ENCODE data around the gene PIGX.
"Not testable (repeated sequence)": the region's sequence is repeated elsewhere in the genome, so short reads cannot be mapped to it uniquely, and the experiment has no call there.

The PIGX gene

GRCh38 chr3:196700801-196701200, 11.4 kb upstream of the PIGX start:
- no peak for DNase-seq

GRCh38 chr3:196706327-196706726, 5.8 kb upstream of the PIGX start:
- no peak for DNase-seq

DNA sequence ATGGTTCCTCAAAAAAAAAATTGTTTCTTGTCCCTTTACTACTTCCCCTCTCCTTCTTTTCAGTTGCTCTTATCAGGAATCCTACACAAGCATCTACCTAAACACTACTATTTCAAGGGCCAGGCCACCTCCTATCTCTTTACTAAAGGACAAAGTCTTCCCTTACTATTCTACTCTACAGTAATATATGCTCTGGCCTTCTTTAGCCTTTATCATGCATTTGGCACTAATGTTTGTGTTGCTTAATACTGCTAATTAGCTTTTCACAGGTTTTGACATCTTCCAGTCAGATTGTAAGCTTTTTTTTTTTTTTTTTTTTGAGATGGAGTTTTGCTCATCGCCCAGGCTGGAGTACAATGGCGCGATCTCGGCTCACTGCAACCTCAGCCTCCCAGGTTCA, 5.4 kb upstream of the PIGX start:
- no peak for DNase-seq

DNA sequence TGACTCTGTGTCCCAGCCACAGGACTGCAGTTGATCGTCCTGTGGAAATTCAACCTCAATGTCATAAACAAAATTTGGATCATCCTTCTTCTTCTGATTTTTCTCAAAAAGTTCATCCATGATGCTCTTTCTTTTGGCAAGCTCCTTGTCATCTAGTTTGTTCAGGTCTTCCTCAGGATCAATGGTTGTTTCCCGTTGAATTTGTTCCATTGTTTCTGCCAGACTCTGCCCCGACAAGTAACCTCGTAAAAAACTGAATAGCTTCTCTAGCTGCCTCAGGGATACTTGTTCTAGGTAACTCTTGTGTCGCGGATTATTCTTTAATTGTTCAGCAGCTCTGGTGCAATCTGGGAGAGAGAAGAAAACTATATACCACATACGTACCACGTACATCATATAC, 4.6 kb upstream of the PIGX start:
- DNase-seq: no peak

DNA sequence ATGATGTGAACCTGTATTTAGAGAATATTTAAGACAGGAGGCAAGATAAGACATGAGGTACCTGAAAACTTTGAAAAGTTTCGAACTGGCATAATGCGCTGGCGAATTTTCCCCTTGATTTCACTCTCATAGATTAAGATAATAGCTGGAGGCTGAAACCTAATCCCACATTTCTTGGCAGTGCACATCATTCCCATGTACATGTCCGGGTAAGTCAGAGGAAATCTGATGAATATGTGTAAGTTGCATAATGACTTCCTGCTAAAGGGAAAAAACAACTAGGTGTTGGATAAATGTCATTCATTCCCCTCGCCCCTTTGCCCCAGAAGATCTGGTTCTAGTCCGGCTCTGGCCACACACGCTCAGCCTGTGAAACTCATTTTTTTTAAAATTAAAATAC, 3.7 kb upstream of the PIGX start:
- no peak for DNase-seq

DNA sequence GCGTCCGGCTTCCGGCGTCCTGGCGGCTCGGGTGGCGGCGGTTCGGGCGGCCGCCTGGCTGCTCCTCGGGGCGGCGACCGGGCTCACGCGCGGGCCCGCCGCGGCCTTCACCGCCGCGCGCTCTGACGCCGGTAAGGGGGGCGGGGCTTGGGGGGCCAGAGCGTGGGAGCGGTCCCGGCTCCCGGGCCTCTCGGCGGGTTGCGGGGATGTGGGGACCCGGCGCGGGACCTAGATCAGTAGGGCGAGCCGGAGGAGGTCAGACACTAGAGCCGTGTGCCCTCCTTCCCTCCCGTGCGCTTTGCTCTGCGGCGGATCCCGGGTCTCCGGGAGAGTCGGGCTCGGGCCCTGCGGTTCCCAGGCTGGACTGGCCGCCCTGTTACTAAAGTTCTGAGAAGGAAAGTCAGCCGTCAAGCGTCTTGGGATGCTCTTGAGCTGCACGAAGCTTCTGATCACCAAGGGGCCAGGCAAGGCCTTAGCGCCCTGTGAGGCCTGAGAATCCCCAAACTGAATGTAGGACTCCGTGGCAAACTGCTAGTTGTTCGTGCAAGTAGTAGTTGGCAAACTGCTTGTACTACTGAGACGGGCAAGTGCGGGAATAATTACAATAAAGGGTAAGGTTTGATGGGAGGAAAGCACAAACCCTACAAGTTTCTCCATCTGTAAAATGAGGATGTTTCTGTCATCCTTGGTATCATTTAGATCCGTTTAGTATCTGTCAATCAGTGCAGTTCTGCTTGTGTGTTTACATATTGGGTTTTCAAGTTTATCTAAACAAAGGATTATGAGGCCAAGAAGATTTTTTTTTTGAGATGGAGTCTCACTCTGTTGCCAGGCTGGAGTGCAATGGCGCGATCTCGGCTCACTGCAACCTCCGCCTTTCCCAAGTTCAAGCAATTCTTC, 587 bp downstream of the PIGX start:
- peak in 41 of 51 donors; percentile 27 to 94 (median 70) for DNase-seq

DNA sequence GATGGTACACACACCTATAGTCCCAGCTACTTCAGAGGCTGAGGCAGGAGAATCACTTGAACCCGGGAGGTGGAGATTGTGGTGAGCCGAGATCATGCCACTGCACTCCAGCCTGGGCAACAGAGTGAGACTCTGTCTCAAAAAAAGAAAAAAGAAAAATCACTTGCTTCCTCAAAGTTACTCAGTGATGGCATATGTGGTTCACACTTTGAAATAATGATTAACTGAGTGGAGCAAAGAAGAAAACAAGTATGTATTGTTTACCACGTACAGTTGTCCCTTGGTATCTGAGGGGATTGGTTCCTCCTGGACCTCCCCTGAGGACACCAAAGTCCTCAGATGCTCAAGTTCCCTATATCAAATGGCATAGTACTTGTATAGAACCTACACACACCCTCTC, 5.0 kb downstream of the PIGX start:
- not testable (repeated sequence) for DNase-seq

- DNase-seq: no peak
Observed at GRCh38 chr3:196721097-196721496, 8.9 kb downstream of the PIGX start.

GRCh38 chr3:196726788-196727675, 14.9 kb downstream of the PIGX start:
- DNase-seq: no peak

- no peak for DNase-seq
Observed at GRCh38 chr3:196735751-196736150, 23.6 kb downstream of the PIGX start.

DNA sequence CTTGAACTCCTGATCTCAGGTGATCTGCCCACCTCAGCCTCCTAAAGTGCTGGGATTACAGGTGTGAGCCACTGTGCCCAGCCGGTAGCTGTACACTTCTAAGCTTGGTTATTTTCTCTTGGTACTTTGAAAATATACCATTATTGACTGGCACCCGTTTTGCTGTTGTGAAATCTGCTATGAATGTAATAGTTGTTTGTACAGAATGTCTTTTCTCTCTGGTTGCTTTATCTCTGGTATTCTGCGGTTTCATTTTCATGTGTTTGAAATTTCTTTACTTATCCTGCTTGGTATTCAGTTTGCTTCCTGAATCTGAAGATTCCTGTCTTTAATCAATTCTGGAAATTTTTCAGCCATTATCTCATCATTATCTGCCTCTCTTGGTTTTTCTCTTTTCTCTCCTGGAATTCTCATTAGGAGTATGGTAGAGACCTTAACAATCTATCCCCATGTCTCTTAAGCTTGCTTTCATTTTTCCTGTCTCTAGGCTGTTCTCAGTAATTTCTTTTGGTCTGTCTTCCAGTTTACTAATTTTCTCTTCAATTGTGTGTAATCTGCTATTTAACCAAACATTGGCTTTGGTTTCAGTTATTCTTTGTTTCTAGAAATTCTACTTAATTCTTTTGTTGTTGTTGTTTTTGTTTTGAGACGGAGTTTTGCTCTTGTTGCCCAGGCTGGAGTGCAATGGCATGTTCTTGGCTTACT, 24.6 kb downstream of the PIGX start:
- no peak for DNase-seq

DNA sequence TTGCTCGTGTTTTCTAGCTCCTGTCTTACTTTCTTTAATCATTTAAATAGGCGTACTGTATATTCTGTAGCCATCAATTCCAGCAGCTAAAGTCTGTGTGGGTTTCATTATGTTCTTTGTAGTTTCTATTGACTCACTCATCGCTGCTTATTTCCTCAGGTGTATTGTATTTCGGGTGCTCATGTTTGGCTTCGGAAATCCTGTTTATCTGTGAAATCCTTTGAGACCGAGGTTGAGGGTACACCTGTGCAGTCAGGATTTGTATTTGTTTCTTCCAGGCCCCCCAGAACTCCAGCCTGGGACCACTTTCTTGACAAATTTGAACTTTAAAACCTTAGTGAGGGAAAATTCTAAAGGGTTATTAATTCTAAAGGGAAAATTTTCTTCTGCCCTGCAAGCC, 25.5 kb downstream of the PIGX start:
- DNase-seq: no peak

- DNase-seq: peak; percentile 30 to 97 (median 88)
Observed at GRCh38 chr3:196739671-196740480, 27.7 kb downstream of the PIGX start, which contains the start of gene PAK2. Gene PAK2, plus strand, starts transcription at chr3:196739857. Its CDS starts 42,790 bp downstream, at chr3:196782647.

GRCh38 chr3:196740481-196741248, 28.5 kb downstream of the PIGX start:
- peak in 18 of 51 donors; percentile 20 to 67 (median 38) for DNase-seq

- peak in 1 of 51 donors; percentile 10 for DNase-seq
Observed at GRCh38 chr3:196741249-196741889, 29.2 kb downstream of the PIGX start.

DNA sequence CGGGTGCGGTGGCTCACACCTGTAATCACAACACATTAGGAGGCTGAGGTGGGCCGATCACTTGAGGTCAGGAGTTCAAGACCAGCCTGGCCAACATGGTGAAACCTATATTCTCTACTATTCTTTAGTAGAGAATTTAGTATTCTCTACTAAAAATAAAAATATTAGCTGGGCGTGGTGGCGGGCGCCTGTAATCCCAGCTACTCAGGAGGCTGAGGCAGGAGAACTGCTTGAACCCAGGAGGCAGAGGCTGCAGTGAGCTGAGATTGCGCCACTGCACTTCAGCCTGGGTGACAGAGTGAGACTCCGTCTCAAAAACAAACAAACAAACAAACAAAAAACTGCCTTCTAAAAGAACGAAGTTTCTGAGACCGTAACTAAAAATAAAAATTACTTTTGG, 31.4 kb downstream of the PIGX start:
- DNase-seq: not testable (repeated sequence)

- no peak for DNase-seq
Observed at GRCh38 chr3:196749125-196749524, 36.9 kb downstream of the PIGX start.

DNA sequence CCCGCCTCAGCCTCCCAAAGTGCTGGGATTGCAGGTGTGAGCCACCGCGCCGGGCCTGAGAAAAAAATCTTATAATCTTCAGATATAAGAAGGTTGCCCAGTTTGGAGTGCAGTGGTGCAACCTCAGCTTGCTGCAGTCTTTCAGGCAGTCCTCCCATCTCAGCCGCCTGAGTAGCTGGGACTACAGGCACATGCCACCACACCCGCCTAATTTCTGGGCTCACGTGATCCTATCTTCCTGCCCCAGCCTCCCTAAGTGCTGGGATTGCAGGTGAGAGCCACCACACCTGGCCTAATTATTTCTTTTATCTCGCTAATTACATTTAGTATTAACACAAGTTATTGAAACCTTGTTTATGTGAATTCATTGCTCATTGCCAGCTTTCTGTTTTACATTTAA, 41.0 kb downstream of the PIGX start:
- DNase-seq: no peak

Measured in hypothalamus (tissue), 51 donors.